Melanocyte of skin (primary cell): ENCODE results near the gene MICAL1. TPM values are rescaled to one million over a fixed set of nuclear protein-coding genes. Genes with fewer than 3 reads are reported as not detected.

Experiments used
- total RNA-seq, 2 donors: library from RNA; depleted of rRNA; stranded (reverse); fragments of >200 nt; gene quantifications; 2 replicates each; pipeline ENCODE4 v1.2.3, GENCODE V29; 2012

MICAL1 gene
- 100 to 1,000 TPM; 128 to 139 TPM for total RNA-seq

GRCh38 chr6:109455437-109456110 lies at the start of gene MICAL1:
TSS of gene MICAL1 (minus strand) at chr6:109455772. CDS start at chr6:109454196, 1,576 bp downstream.

GRCh38 chr6:109482905-109483734 lies 27.5 kb upstream of the MICAL1 start, which contains the start of gene ZBTB24:
TSS of gene ZBTB24 (minus strand) at chr6:109483219. CDS start at chr6:109482026, 1,193 bp downstream.

GRCh38 chr6:109440331-109441068 lies 15.1 kb downstream of the MICAL1 start, which contains the start of the genes PPIL6 and SMPD2:
TSS of gene PPIL6 (minus strand) at chr6:109440628. CDS start at chr6:109440590, 38 bp downstream.
TSS of gene SMPD2 (plus strand) at chr6:109440724. CDS start at chr6:109441122, 398 bp downstream.

Other genes with a start within 250 kb of the MICAL1 start
- 100 to 1,000 TPM; 154 to 183 TPM for gene CD164, start 73.3 kb downstream of the MICAL1 start, total RNA-seq
- 1 to 10 TPM; 4.8 to 6.0 TPM for gene PPIL6, start 15.1 kb downstream of the MICAL1 start, total RNA-seq
- gene SMPD2, start 15.0 kb downstream of the MICAL1 start, total RNA-seq: 10 to 100 TPM; 33.0 to 43.0 TPM
- gene ZBTB24, start 27.4 kb upstream of the MICAL1 start, total RNA-seq: 10 to 100 TPM; 12.4 to 17.6 TPM
- gene AK9, start 235.4 kb upstream of the MICAL1 start, total RNA-seq: 1 to 10 TPM; 3.7 to 8.3 TPM
- gene FIG4, start 235.5 kb upstream of the MICAL1 start, total RNA-seq: 10 to 100 TPM; 19.3 to 27.5 TPM